Measurements from ENCODE around the gene RELN.

GRCh38 chr7:103680161-103681144 is 309.0 kb downstream of the RELN start:
- no peak for TF ChIP-seq POLR2AphosphoS5 (IDR thresholded peaks at IDR 0.05)
- no peak for TF ChIP-seq POLR2A (IDR thresholded peaks at IDR 0.05)
- TF ChIP-seq CTCF (IDR thresholded peaks at IDR 0.05): no peak
